Measurements from ENCODE around the gene SIK2.

GRCh38 chr11:111652184-111652583 lies 49.9 kb downstream of the SIK2 start:
- no peak for TF ChIP-seq TAF1 (IDR thresholded peaks at IDR 0.05; ENCODE audit: low read depth)
- TF ChIP-seq CTCF (IDR thresholded peaks at IDR 0.05; ENCODE audit: poor library complexity, severe bottlenecking), result no peak
- no peak for TF ChIP-seq EZH2 (IDR thresholded peaks at IDR 0.05; ENCODE audit: borderline replicate concordance, insufficient read depth, low read length, poor library complexity, severe bottlenecking)
- TF ChIP-seq SMC3 (conservative IDR thresholded peaks at IDR 0.05; ENCODE audit: poor library complexity), result no peak
- TF ChIP-seq EP300 (conservative IDR thresholded peaks at IDR 0.05; ENCODE audit: poor library complexity, severe bottlenecking), result no peak

Data from neural cell (in vitro differentiated cells).